ENCODE results near the gene EPHA7.

The EPHA7 gene

DNA sequence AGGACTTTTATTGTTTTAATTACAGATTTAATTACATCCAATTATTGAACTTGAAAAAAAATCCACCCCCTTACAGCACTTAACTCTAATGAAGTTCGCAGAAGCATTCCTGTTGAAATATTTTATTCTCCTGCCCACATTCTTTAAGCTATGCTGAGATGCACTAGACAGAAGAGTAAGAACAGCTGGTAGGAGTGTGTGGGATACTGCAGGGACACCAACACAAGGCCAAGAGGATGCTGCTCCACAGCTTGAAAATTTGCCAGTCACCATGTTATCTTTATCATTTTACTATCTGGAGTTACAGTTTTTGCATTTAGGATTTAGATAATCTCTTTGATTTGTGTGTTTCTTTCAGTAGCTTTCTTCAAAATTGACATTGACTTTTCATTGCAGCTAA lies 180.7 kb downstream of the EPHA7 start:
- DNase-seq: no peak

GRCh38 chr6:93235775-93236174 lies 183.6 kb downstream of the EPHA7 start:
- DNase-seq: no peak

- no peak for DNase-seq
Measured at GRCh38 chr6:93226822-93227221, 192.5 kb downstream of the EPHA7 start.

DNA sequence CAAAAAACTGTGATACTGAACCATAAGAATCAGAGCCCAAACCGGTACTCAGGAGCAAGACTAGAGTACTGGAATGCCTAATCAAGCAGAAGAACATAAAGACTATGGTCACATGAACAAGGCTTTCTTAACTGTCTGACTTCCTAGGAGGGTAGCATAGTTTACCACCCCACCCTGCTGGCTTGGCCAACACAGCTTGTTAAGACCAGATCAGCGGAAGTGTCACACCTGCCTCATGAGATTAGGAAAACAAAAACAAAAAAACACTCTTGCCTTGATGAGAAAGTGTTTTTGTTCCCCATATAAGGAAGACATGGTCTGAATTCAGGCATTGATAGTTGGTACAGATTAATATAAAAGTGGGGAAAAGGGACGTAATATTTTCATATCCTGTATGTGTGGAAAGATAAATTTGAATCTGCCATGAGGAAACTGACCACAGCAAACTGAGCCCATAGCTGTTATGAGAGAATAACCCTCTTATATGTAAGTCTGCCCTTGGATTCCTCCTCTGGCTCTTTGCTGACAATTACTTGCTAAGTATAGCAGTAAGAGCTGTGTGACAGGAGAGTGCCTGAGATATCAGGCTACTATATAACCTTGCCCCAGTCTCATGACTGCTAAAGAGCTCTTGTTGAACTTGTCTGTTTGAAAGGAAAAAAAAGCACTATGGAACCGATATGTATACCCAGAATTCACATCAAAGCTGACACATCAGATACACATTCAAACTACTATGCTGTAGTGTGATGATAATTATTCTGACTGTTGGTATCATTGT lies 197.1 kb downstream of the EPHA7 start:
- no peak for DNase-seq

DNA sequence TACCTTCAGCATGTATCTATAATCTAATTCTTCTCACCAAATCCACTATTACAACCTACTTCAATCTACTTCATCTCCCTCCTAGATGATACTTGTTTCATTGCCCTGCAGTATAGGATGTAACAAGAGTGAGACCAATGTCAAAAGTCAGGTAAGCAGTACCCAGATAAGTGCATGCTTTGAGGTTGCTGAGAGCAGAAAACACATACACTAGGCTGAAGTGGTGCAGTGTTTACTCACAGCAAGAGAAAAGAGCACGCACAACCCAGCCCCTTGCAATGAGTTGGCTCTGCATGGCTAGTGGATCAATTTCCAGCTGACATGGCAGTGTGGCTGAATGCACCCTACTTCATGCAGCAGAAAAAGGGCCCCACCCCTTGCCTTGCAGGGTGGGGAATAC lies 199.9 kb downstream of the EPHA7 start:
- no peak for DNase-seq

DNA sequence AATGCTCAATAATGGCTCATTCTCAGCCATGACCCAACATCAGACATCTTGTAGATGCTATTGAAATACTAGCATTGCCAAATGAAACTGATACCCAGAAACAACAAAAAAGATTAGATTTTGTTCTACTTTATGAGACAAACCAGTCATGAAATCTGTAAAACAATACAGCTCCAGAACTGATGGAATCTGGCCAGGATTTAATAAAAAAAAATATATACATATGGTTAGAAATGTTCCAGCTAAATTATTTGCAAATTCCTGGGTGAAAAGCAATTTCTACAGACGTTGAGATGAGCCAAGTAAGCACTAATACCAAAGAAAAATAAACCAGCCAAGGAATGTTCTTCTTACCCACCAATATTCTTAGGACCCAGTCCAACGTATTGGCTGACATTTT lies 201.3 kb downstream of the EPHA7 start:
- DNase-seq: no peak

GRCh38 chr6:93213028-93213427 lies 206.3 kb downstream of the EPHA7 start:
- no peak for DNase-seq

GRCh38 chr6:93210908-93211307 lies 208.5 kb downstream of the EPHA7 start:
- DNase-seq: no peak

GRCh38 chr6:93209358-93209757 lies 210.0 kb downstream of the EPHA7 start:
- no peak for DNase-seq

DNA sequence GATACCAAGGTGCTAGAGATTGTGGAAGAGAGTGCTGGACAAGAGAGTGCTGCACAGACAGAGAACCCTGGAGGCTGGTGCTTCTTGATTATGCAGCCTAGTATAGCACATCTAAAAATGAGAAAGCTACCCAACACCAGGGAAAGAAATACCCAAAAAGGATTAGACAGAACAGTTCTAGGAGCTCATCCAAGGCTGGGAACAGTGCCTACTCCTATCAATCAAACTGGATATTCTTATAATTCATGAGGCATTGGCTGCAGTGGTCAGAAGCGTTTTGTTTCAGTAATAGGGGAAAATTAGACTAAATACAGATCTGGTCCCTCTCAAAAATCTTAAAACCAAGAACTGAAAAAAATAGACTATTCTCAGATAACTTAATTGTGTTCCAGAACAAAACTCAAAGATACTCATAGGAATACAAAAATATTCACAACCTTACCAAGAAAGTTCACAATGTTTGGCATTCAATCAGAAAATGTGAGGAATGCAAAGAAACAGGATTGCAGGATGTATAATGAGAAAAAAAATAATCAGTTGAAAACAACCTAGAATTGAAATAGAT lies 222.9 kb downstream of the EPHA7 start:
- no peak for DNase-seq

GRCh38 chr6:93194480-93194879 lies 224.9 kb downstream of the EPHA7 start:
- DNase-seq: no peak

GRCh38 chr6:93193868-93194267 lies 225.5 kb downstream of the EPHA7 start:
- no peak for DNase-seq

All from inflammatory macrophage (primary cell).